Heart left ventricle (tissue), 16 donors: Measurements from ENCODE around the gene MRPL1. TPM values are rescaled to one million over a fixed set of nuclear protein-coding genes. Genes with fewer than 3 reads are reported as not detected.

Experiments
- ATAC-seq, 4 donors: fragments of 200-7000 bp; cut with Tn5 transposase; one replicate each; pipeline ENCODE4 v1.9.1; 2020 to 2022; ENCODE audit warnings: moderate library complexity in 4 of 4, mild to moderate bottlenecking in 3 of 4, moderate number of reproducible peaks in 1 of 4
- DNase-seq, 5 donors: peaks; one replicate each; pipeline ENCODE4 v3.0.0-alpha.2; 2020
- H3K27ac ChIP-seq, 12 donors: fragments of 200-600 bp; sonication (generic) in 4 of 12; one replicate each; pipeline versions ENCODE4 v1.5.0 to v1.8.0; 2016 to 2022; ENCODE audit warnings: mild to moderate bottlenecking in 2 of 12
- H3K27me3 ChIP-seq, 9 donors: fragments of 200-600 bp; sonication (generic) in 2 of 9; one replicate each; pipeline versions ENCODE4 v1.5.1 to v1.8.0; 2016 to 2022; ENCODE audit warnings: mild to moderate bottlenecking in 3 of 9
- H3K36me3 ChIP-seq, 9 donors: fragments of 200-600 bp; sonication (generic) in 2 of 9; one replicate each; pipeline versions ENCODE4 v1.5.0 to v1.8.0; 2018 to 2022; ENCODE audit warnings: mild to moderate bottlenecking in 2 of 9
- H3K4me1 ChIP-seq, 12 donors: fragments of 200-600 bp; sonication (generic) in 4 of 12; one replicate each; pipeline versions ENCODE4 v1.5.0 to v1.8.0; 2016 to 2022; ENCODE audit warnings: mild to moderate bottlenecking in 3 of 12
- H3K4me3 ChIP-seq, 12 donors: fragments of 200-600 bp; sonication (generic) in 4 of 12; one replicate each; pipeline versions ENCODE4 v1.5.0 to v1.8.0; 2017 to 2022; ENCODE audit warnings: mild to moderate bottlenecking in 9 of 12, moderate library complexity in 4 of 12
- H3K9me3 ChIP-seq, 12 donors: fragments of 200-600 bp; sonication (generic) in 4 of 12; one replicate each; pipeline versions ENCODE4 v1.5.0 to v1.8.0; 2016 to 2022; ENCODE audit warnings: mild to moderate bottlenecking in 1 of 12
- CTCF ChIP-seq, 12 donors: fragments of 200-600 bp; sonication (generic) in 4 of 12; IDR thresholded peaks; one replicate each; pipeline versions ENCODE4 v1.5.0 to v1.8.0; 2018 to 2022; ENCODE audit warnings: antibody characterized with exemption in 12 of 12, mild to moderate bottlenecking in 5 of 12
- POLR2A ChIP-seq, 2 donors: fragments of 450-650 bp; IDR thresholded peaks; one replicate each; pipeline ENCODE4 v1.6.1; 2017; ENCODE audit warnings: antibody characterized with exemption in 2 of 2, mild to moderate bottlenecking in 2 of 2, moderate library complexity in 2 of 2
- WGBS, 4 donors: extraction: QIAGEN DNeasy Blood & Tissue Kit in 2 of 4; methylation state at CpG; one replicate each; pipeline versions ENCODE4 v1.1.5 to v1.1.7; 2013 to 2018; 5-methylcytosine and 5-hydroxymethylcytosine counted together
- intact Hi-C, 10 donors: fragments of 100-400 bp; cut with DNase I; formaldehyde crosslinking; loops; one replicate each; pipeline versions ENCODE4 v1.11.1 to v1.14.2; 2022
- polyA plus RNA-seq, 2 donors: library from polyadenylated mRNA; stranded (reverse); fragments of 200-250 nt; gene quantifications; one replicate each; pipeline ENCODE4 v1.2.3, GENCODE V29; 2013
- total RNA-seq, 9 donors: library from RNA; depleted of rRNA in 2 of 9; stranded (reverse); fragments of >200 nt in 2 of 9; fragmentation: NEBNext Ultra II Directional in 3 of 9; extraction: Animal tissue kit (Norgen Biotek cat#: 25700) in 3 of 9; gene quantifications; one replicate each; pipeline versions ENCODE4 v1.1.0 to v1.2.4, GENCODE V29; 2016 to 2023
- donor health status: ischemic (EF 13 %, LVEDD 7.1; RV severe dilation, severe dysfunction).
- donor health status: healthy with polysubstance abuse.
- donor health status: DM: no; HTN: yes; CAD: no.
- donor health status: DM: no; HTN: no; CAD: no.
- donor health status: ischemic (EF 25% LVEDD 6.9; RV normal size, moderate dysfunction).
- donor health status: ischemic (EF 25% LVEDD 5.7; RV mildly dilated, moderate dysfunction).
- donor health status: healthy.
- donor health status: DM: yes; HTN: yes; CAD: no.
- donor health status: ischemic (EF 35%, LVEDD 5.7; RV mildly dilated, moderate dysfunction).
- donor health status: nonischemic (EF 11% LVEDD 7.7; RV severe dilation, severe dysfunction).
- donor health status: DM: yes; HTN: yes; CAD: no.
- donor health status: PGD.
- donor health status: ischemic (EF 29% LVEDD 5.4; RV normal size, mild dysfunction).
- donor health status: nonischemic (EF 23%, LVEDD 6.1; RV moderate dilation, normal function).

The MRPL1 gene
- total and polyA plus RNA-seq, 11 donors, result 26.9 to 69.4 (median 40.2) TPM

GRCh38 chr4:77880784-77881183 lies 18.2 kb downstream of the MRPL1 start:
- Histone ChIP-seq H3K9me3 (no peaks in the 10 kb centered on the region), H3K27ac (no peak overlapping the region), H3K4me1 (no peaks in the 10 kb centered on the region), H3K36me3 (peaks cover 0 to 61% (median 36%) of the 10 kb centered on the region in 9 donors), H3K4me3 (no peak overlapping the region), H3K27me3 (no peaks in the 10 kb centered on the region)
- intact Hi-C loops, result no loop called here
- no peak for DNase-seq
- TF ChIP-seq POLR2A (IDR thresholded peaks at IDR 0.05) (no peak), CTCF (IDR thresholded peaks at IDR 0.05) (no peak)
- ATAC-seq, result no peak

- TF ChIP-seq POLR2A (IDR thresholded peaks at IDR 0.05) (no peak), CTCF (IDR thresholded peaks at IDR 0.05) (no peak)
- H3K36me3 ChIP-seq, result peaks cover 0 to 64% (median 36%) of the 10 kb centered on the region in 9 donors
- ATAC-seq (no peak), DNase-seq (no peak)
- 85 to 95% (median 94%) methylated on average over 8 of the region's 8 CpGs for WGBS, 4 donors
- H3K4me1 ChIP-seq, result no peaks in the 10 kb centered on the region
- intact Hi-C loops, result no loop called here
- H3K9me3 ChIP-seq, result no peaks in the 10 kb centered on the region
- H3K27me3 ChIP-seq, result no peaks in the 10 kb centered on the region
- H3K4me3 ChIP-seq, result no peak overlapping the region
- no peak overlapping the region for H3K27ac ChIP-seq
These were observed 19.0 kb downstream of the MRPL1 start for GRCh38 chr4:77881460-77882295.

GRCh38 chr4:77893451-77893850 lies 30.8 kb downstream of the MRPL1 start:
- intact Hi-C loops, result no loop called here
- peaks cover 0 to 88% (median 37%) of the 10 kb centered on the region in 9 donors for H3K36me3 ChIP-seq
- no peaks in the 10 kb centered on the region for H3K27me3 ChIP-seq
- DNase-seq (no peak), ATAC-seq (no peak)
- no peak overlapping the region for H3K27ac ChIP-seq
- peaks cover 0 to 7% (median 0%) of the 10 kb centered on the region in 12 donors for H3K4me1 ChIP-seq
- H3K4me3 ChIP-seq, result no peak overlapping the region
- 85 to 93% (median 88%) methylated on average over 2 of the region's 2 CpGs for WGBS, 4 donors
- no peaks in the 10 kb centered on the region for H3K9me3 ChIP-seq
- TF ChIP-seq CTCF (IDR thresholded peaks at IDR 0.05), result no peak
- TF ChIP-seq POLR2A (IDR thresholded peaks at IDR 0.05), result no peak

- no peaks in the 10 kb centered on the region for H3K9me3 ChIP-seq
- WGBS, 4 donors, result 75 to 90% (median 80%) methylated on average over 1 of the region's 1 CpG
- no peak overlapping the region for H3K4me3 ChIP-seq
- H3K27me3 ChIP-seq, result no peaks in the 10 kb centered on the region
- intact Hi-C loops, result no loop called here
- ATAC-seq (no peak), DNase-seq (no peak)
- peaks cover 0 to 45% (median 17%) of the 10 kb centered on the region in 9 donors for H3K36me3 ChIP-seq
- peaks cover 0 to 9% (median 0%) of the 10 kb centered on the region in 12 donors for H3K4me1 ChIP-seq
- TF ChIP-seq POLR2A (IDR thresholded peaks at IDR 0.05) (no peak), CTCF (IDR thresholded peaks at IDR 0.05) (no peak)
- peak overlapping the region in 1 of 12 donors; percentile 8 for H3K27ac ChIP-seq
These were observed 37.0 kb downstream of the MRPL1 start for GRCh38 chr4:77899607-77900006.
